ENCODE data around the gene DAPK1.

GRCh38 chr9:87682085-87682484 is 184.4 kb downstream of the DAPK1 start:
- no peak for TF ChIP-seq TRIM28 (IDR thresholded peaks at IDR 0.05; ENCODE audit: borderline replicate concordance, low read length)
- TF ChIP-seq ZNF768 (tag by site-specific recombination; IDR thresholded peaks at IDR 0.05): no peak
- TF ChIP-seq ZNF830 (tag by site-specific recombination; IDR thresholded peaks at IDR 0.05; ENCODE audit: low read depth): no peak
- TF ChIP-seq, protein P1, sequence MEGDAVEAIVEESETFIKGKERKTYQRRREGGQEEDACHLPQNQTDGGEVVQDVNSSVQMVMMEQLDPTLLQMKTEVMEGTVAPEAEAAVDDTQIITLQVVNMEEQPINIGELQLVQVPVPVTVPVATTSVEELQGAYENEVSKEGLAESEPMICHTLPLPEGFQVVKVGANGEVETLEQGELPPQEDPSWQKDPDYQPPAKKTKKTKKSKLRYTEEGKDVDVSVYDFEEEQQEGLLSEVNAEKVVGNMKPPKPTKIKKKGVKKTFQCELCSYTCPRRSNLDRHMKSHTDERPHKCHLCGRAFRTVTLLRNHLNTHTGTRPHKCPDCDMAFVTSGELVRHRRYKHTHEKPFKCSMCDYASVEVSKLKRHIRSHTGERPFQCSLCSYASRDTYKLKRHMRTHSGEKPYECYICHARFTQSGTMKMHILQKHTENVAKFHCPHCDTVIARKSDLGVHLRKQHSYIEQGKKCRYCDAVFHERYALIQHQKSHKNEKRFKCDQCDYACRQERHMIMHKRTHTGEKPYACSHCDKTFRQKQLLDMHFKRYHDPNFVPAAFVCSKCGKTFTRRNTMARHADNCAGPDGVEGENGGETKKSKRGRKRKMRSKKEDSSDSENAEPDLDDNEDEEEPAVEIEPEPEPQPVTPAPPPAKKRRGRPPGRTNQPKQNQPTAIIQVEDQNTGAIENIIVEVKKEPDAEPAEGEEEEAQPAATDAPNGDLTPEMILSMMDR (tag by site-specific recombination; IDR thresholded peaks at IDR 0.05): no peak
- no peak for TF ChIP-seq ZNF677 (tag by site-specific recombination; IDR thresholded peaks at IDR 0.05)
- TF ChIP-seq SCRT1 (tag by site-specific recombination; IDR thresholded peaks at IDR 0.05; ENCODE audit: borderline replicate concordance): no peak
- TF ChIP-seq ZBTB44 (tag by site-specific recombination; IDR thresholded peaks at IDR 0.05): no peak
- TF ChIP-seq MYNN (tag by site-specific recombination; IDR thresholded peaks at IDR 0.05; ENCODE audit: borderline replicate concordance): no peak
- TF ChIP-seq ZNF704 (tag by site-specific recombination; IDR thresholded peaks at IDR 0.05): no peak
- TF ChIP-seq REST (tag by site-specific recombination; IDR thresholded peaks at IDR 0.05): no peak
- no peak for TF ChIP-seq ATF2 (tag by site-specific recombination; IDR thresholded peaks at IDR 0.05; ENCODE audit: low read depth)
- TF ChIP-seq ZNF792 (tag by site-specific recombination; IDR thresholded peaks at IDR 0.05): no peak
- TF ChIP-seq, protein P2, sequence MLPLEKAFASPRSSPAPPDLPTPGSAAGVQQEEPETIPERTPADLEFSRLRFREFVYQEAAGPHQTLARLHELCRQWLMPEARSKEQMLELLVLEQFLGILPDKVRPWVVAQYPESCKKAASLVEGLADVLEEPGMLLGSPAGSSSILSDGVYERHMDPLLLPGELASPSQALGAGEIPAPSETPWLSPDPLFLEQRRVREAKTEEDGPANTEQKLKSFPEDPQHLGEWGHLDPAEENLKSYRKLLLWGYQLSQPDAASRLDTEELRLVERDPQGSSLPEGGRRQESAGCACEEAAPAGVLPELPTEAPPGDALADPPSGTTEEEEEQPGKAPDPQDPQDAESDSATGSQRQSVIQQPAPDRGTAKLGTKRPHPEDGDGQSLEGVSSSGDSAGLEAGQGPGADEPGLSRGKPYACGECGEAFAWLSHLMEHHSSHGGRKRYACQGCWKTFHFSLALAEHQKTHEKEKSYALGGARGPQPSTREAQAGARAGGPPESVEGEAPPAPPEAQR (tag by site-specific recombination; IDR thresholded peaks at IDR 0.05): no peak
